ENCODE results near the gene RNU11. TPM values are rescaled to one million over a fixed set of nuclear protein-coding genes. Genes with fewer than 3 reads are reported as not detected.

The RNU11 gene
- total RNA-seq, 1 experiment from 2014 or later = not detected

GRCh38 chr1:28642056-28642846, 6.1 kb upstream of the RNU11 start:
- no peak for TF ChIP-seq CTCF (conservative IDR thresholded peaks at IDR 0.05; ENCODE audit: low read depth, low read length)
- no peak for TF ChIP-seq EZH2phosphoT487 (IDR thresholded peaks at IDR 0.05; ENCODE audit: borderline replicate concordance, low read length)
- TF ChIP-seq EZH2 (IDR thresholded peaks at IDR 0.05; ENCODE audit: low read length, unreplicated experiment) = no peak
- ChIA-PET CTCF (interaction anchor here (0.9 to 1.8 kb wide), 3 partner anchors 94 to 235 kb away, joined by 3 to 13 read pairs (median 5); partner anchors contain the start of gene YTHDF2), POLR2A (ENCODE audit: unreplicated experiment) (interaction anchor here (1.4 kb wide), 1 partner anchor 94 kb away, joined by 15 read pairs; the partner anchor contains the start of gene YTHDF2)
- H3K27me3 ChIP-seq (ENCODE audit: low read length) = no peaks in the 10 kb centered on the region
- H3K9ac ChIP-seq (ENCODE audit: low read length) = peak overlapping the region; percentile 87
- intact Hi-C loops (cut with micrococcal nuclease) = no loop called here
- peaks cover 25% of the 10 kb centered on the region for H3K4me1 ChIP-seq (ENCODE audit: insufficient read depth, low read length)
- H3K9me2 ChIP-seq (replicated peaks; ENCODE audit: low read length) = no peaks in the 10 kb centered on the region
- no peaks in the 10 kb centered on the region for H3F3A ChIP-seq (ENCODE audit: low read length, unreplicated experiment)
- no peaks in the 10 kb centered on the region for H3K36me3 ChIP-seq (ENCODE audit: low read depth, low read length)
- H3K27ac ChIP-seq (ENCODE audit: low read length) = peak overlapping the region; percentile 77
- no peaks in the 10 kb centered on the region for H3K9me3 ChIP-seq (ENCODE audit: low read length)
- peak overlapping the region; percentile 97 for H3K4me3 ChIP-seq (ENCODE audit: low read length)
- H2AFZ ChIP-seq (ENCODE audit: low read length) = peak overlapping the region; percentile 89
- peak; percentile 22 for DNase-seq
- H3K4me2 ChIP-seq (ENCODE audit: low read length) = peak overlapping the region; percentile 86
- H4K20me1 ChIP-seq (ENCODE audit: low read length) = no peaks in the 10 kb centered on the region
- TSS peak; percentile 73 for BruUV-seq (replicated peaks)
- peaks cover 35% of the 10 kb centered on the region for H3K79me2 ChIP-seq (ENCODE audit: low read length)
- peak; percentile 36 for ATAC-seq

GRCh38 chr1:28642847-28643635, 5.4 kb upstream of the RNU11 start, which contains the start of gene TAF12:
TSS of gene TAF12 (minus strand) at chr1:28643067. CDS start at chr1:28622081, 20,986 bp downstream.
- TF ChIP-seq EZH2 (IDR thresholded peaks at IDR 0.05; ENCODE audit: low read length, unreplicated experiment) (no peak), CTCF (conservative IDR thresholded peaks at IDR 0.05; ENCODE audit: low read depth, low read length) (peak; percentile 44; the same call in 1 of the 2 replicates), EZH2phosphoT487 (IDR thresholded peaks at IDR 0.05; ENCODE audit: borderline replicate concordance, low read length) (0 out of 2 replicates have a peak, but pooled peaks have one; percentile 24)

More at GRCh38 chr1:28642847-28643635, 5.4 kb upstream of the RNU11 start, which contains the start of gene TAF12:
- Histone ChIP-seq H4K20me1 (ENCODE audit: low read length) (no peaks in the 10 kb centered on the region), H3K79me2 (ENCODE audit: low read length) (peaks cover 35% of the 10 kb centered on the region), H3K4me3 (ENCODE audit: low read length) (peak within 1 kb of the TSS; percentile 97), H3K27me3 (ENCODE audit: low read length) (no peaks in the 10 kb centered on the region), H2AFZ (ENCODE audit: low read length) (peak within 1 kb of the TSS; percentile 89), H3K9me3 (ENCODE audit: low read length) (no peaks in the 10 kb centered on the region), H3K9me2 (replicated peaks; ENCODE audit: low read length) (no peaks in the 10 kb centered on the region), H3K27ac (ENCODE audit: low read length) (peak within 1 kb of the TSS; percentile 77), H3K4me1 (ENCODE audit: insufficient read depth, low read length) (peaks cover 29% of the 10 kb centered on the region), H3K9ac (ENCODE audit: low read length) (peak within 1 kb of the TSS; percentile 87), H3F3A (ENCODE audit: low read length, unreplicated experiment) (no peaks in the 10 kb centered on the region), H3K4me2 (ENCODE audit: low read length) (peak within 1 kb of the TSS; percentile 86), H3K36me3 (ENCODE audit: low read depth, low read length) (no peaks in the 10 kb centered on the region)
- ATAC-seq (peak; percentile 90), DNase-seq (peak; percentile 98)
- CTCF ChIA-PET = interaction anchor here (0.6 to 1.0 kb wide), 8 partner anchors 27 to 233 kb away, joined by 3 to 22 read pairs (median 4); partner anchors contain the start of gene YTHDF2
- POLR2A ChIA-PET (ENCODE audit: unreplicated experiment) = interaction anchor here (0.5 to 1.4 kb wide), 15 partner anchors 10 to 810 kb away, joined by 3 to 42 read pairs (median 10); partner anchors contain the start of genes EPB41, GMEB1 and YTHDF2
- TSS peak; percentile 96 for BruUV-seq (replicated peaks)
- intact Hi-C loops (cut with micrococcal nuclease) = loop anchor here (1.0 kb wide), 1 partner anchor 93 kb away; the partner anchor contains the start of gene YTHDF2
